DMS114 treated with DMSO at 0.1 percent for 48 hours (cell line): ENCODE data around the gene PEF1.

Experiments used
- DNase-seq: peaks from one replicate; lab custom pipeline; 2025; ENCODE audit not compliant: unreplicated experiment; lab: John Stamatoyannopoulos, UW

Gene PEF1

GRCh38 chr1:31655756-31656155, 11.1 kb upstream of the PEF1 start:
- DNase-seq = no peak

DNA sequence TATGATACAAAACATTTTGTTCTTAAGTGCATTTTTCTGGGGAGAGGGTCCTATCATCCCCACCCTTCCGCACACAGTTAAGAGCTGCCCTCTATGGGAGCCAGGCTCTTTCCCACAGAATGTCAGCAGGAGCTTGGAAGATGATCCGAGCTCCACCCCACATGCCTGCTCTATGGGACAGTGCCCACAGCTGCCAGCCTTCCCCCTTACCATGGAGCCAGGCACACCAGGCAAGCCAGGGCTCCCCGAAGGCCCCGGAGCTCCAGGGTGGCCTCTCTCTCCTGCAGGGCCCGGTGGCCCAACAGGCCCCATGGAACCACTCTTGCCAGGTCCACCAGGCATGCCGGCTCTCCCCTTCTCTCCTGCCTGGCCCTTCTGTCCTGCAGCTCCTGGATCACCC, 10.4 kb upstream of the PEF1 start:
- DNase-seq = no peak

DNA sequence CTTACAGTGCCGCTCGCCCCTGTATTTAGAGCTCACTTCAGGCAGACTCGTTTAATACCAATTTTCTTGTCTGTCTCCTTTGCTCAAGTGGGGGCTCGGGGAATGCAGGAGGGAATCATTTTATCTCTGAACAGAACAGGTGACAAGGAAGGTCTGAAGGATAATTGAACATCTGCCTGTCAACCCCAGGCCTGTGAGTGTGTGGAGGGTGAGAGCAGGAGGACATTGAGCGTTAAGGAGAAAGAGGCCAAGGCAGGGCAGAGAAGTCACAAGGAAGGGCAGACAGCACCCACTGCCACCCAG, 9.7 kb upstream of the PEF1 start:
- no peak for DNase-seq

DNA sequence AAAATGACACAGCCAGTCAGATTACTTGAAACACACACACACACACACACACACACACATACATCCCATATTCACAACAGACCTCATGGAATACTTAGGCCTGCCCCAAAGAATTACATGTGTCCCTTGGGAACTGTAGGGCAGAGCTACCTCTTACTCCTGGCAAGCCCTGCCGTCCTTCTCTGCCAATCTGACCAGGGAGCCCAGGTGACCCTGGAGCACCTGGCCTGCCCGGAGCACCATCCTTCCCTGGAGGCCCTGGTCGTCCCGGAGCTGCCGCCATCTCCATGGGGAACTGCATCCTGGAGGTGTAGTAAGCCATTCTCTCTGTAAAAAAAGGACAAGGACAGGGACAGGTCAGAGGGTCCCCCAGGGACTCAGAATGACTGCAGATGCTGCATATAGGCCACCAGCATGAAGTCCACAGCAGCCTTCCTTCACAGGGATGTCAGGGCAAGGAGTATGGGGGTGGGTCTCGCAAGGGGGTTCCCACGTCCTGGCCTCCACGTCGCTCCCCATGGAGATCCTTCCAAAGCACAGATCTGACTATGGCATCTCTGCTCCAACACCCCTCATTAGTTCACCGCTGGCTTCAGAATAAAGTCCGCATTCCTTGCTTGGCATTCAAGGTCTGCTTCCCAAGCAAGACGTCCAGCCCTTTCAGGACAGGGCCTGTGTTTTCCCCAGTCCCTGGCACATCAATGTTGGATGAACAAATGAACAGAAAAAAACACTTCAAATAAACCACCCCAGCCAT, 9.2 kb upstream of the PEF1 start:
- DNase-seq = no peak

- no peak for DNase-seq
Measured at GRCh38 chr1:31652891-31653499, 8.3 kb upstream of the PEF1 start.

GRCh38 chr1:31651766-31652165, 7.1 kb upstream of the PEF1 start:
- DNase-seq = no peak

GRCh38 chr1:31651089-31651420, 6.4 kb upstream of the PEF1 start:
- no peak for DNase-seq

GRCh38 chr1:31650161-31651088, 5.7 kb upstream of the PEF1 start:
- no peak for DNase-seq

DNA sequence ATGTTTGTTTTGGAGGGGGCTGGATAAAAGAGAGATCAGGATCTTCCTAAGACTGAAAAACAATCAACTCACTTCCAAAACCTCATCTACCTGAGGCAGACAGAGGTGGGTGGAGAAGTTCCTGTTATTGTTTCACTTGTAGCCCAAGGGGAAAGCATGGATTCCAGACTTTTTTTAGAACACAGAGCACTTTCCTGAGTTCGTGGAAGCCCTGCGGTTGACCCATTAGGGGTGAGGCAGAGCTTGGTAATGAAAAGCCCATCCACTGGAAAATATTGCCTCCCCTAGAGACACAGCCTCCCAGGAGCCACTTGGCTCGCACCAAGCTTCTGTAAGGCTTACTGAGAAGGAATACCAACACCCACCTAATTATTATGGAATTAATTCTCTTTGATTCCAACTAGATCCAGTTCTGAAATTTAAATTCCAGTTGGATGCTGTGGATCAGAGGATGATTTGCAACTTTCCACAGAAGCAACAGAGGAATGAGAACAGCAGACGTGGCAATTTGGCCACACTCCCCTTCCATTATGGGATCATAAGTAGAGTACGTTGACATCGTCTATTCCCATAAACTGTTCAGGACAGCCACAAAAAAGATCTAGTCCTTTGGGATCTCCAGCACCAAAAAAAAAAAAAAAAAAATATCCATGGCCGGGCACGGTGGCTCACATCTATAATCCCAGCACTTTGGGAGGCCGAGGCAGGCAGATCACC, 4.1 kb upstream of the PEF1 start:
- no peak for DNase-seq

- DNase-seq = no peak
Measured at GRCh38 chr1:31648190-31648589, 3.5 kb upstream of the PEF1 start.

DNA sequence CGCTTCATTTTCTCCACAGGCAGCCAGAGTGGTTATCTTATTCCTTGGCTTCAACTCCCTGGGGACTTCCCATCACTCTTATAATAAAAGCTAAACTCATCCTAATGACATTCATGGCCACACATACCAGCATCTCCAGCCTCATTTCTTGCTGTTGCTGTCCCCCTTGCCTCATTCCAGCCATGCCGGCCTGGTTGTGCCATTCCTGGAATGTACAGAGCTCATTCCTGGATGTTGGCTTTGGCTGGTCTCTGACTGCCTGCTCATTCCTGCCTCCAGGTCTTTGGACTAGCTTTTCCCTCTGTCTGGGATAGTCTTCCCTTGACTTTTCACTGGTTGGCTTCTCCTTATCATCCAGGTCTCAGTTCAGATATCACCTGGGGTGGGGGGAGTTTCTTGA, 2.4 kb upstream of the PEF1 start:
- DNase-seq = no peak

- no peak for DNase-seq
Measured at GRCh38 chr1:31646259-31646960, 1.7 kb upstream of the PEF1 start.

DNA sequence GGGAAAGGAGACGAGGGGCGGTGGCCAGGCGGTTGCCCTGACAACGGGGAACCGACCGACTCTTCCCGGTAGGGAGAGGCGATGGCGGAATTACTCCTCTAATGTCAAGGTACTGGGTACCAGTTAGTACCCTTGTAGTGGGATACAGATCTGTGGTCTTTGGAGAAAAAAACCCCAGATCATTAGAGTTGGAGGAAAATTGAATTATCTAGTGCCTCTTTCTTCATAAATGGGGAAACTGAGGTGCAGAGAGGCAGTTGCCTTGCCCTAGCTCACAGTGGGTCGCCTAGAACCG, 545 bp upstream of the PEF1 start:
- no peak for DNase-seq

GRCh38 chr1:31643976-31644559, 608 bp downstream of the PEF1 start:
- DNase-seq = no peak

DNA sequence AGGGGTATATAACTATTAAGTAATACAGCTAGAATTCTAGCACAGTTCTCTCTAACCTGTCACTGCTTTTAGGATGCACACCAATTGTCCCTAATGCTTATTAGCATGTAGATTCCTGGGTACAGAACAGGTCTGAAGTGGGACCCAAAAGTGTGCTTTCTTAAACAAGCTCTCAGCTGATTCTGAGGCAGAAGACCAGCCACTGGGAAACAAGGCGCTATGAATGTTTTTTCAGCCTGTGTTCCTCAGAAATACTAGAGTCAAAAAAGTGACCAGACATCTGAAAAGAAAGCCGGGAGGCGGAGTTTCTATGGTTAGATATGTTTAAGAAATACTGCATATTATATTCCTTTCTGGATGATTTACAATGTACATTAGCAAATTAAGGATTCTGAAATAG, 1.8 kb downstream of the PEF1 start:
- DNase-seq = no peak

- no peak for DNase-seq
Measured at GRCh38 chr1:31642366-31642765, 2.3 kb downstream of the PEF1 start.

GRCh38 chr1:31640964-31641363, 3.7 kb downstream of the PEF1 start:
- DNase-seq = no peak

DNA sequence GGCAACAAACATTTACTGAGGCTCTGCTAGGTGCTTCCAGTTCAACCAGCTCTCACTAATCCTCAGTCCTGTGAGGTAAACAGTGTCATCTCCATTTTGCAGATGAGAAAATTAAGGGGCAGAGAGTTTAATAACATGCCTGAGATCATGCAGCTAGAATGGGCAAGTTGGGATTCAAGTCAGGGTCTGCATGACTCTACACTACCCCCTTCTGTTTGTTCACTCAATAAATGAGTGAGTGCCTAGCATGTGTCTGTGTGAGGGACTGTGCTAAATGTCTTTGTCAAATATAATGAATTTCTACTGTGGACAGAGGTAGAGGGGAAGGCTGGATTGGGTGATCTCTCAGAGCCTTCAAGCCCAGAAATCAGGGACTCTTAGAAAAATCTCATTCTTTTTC, 4.5 kb downstream of the PEF1 start:
- no peak for DNase-seq

DNA sequence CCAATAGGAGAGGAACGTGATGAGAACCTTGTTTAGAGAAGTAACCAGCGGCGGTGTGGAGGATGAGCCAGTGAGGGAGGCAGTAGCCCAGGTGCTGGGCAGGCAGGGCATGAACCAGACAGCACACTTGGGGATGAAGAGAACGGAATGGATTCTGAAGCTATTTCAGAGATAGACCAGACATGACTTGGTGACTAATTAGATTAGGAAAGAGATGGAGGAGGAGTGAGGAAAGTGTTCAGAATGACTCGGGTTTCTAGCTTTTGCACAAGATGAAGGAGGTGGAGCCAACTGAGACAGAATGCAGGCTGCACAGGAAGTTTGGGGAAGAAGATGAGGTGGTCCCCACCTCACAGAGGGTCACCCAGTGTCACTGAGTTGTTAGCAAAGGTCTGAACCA, 5.1 kb downstream of the PEF1 start:
- no peak for DNase-seq

- DNase-seq = no peak
Measured at GRCh38 chr1:31637915-31638673, 6.6 kb downstream of the PEF1 start.
